Myocyte (in vitro differentiated cells): ENCODE measurements around the gene MED4. TPM values are rescaled to one million over a fixed set of nuclear protein-coding genes. Genes with fewer than 3 reads are reported as not detected.
A peak's percentile ranks its signal among the peaks of the same experiment; 100 is the strongest.

ENCODE experiments used
- DNase-seq: peaks from one replicate; pipeline ENCODE4 v3.0.0-alpha.2; 2012; ENCODE audit warnings: low read depth
- total RNA-seq: library from RNA; depleted of rRNA; stranded (reverse); fragments of >200 nt; gene quantifications from 2 replicates; pipeline ENCODE4 v1.2.3, GENCODE V29; 2014

Gene MED4
- total RNA-seq, 1 donor from 2014 or later: 34.5 TPM

- DNase-seq: no peak
Measured at GRCh38 chr13:48038761-48039160, 56.1 kb downstream of the MED4 start.

DNA sequence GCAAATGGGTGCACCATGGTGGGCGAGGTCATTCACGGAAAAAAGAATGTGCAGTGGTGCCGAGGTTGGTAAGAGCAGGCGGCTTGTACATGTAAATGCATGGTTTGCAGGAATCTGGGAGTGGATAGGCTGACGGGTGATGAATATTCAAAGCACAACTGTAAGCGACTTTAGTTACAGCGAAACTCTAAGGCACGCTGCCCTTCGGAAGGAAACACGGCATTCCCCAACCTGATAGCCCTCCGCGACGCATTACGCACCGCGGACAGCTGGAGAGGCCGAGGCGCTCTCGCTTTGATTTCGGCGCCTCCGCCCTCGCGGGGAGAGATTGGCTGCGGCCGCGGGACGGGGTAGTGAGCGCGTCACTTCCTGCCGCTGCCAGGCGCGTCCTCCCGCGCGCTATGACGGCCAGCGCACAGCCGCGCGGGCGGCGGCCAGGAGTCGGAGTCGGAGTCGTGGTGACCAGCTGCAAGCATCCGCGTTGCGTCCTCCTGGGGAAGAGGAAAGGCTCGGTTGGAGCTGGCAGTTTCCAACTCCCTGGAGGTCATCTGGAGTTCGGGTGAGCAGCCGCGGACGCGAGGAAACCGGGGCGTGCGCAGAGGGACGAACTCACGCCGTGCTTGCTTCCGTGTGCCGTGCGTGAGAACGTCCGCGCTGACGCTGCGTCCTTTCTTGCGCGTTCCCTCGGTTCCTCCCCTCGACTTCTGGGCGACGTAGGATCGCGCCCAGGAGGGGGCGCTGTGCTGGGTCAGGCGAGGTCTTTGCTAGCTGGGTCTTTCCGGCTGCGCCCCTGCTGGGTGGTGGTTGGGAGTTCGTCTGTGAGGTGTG, 57.3 kb downstream of the MED4 start, which contains the start of gene NUDT15:
Gene NUDT15, plus strand, starts transcription at position 381 of the 828 bp plus-strand sequence. Its CDS starts 21 bp downstream, at position 402.
- DNase-seq: peak; percentile 97

DNA sequence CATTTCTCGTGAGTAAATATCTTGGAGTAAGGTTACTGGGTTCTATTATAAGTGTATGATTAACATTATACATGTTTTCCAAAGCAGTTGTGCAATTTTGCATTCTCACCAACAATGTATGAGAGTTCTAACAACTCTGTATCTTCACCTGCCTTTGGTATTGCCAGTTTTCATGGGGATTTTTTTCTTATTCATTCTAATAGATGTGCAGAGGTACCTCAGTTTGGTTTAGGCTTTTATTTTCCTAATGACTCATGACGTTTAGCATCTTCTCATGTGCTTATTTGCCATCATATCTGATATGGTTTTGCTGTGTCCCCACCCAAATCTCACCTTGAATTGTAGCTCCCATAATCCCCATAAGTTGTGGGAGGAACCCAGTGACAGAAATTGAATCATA, 65.0 kb downstream of the MED4 start:
- DNase-seq: no peak

DNA sequence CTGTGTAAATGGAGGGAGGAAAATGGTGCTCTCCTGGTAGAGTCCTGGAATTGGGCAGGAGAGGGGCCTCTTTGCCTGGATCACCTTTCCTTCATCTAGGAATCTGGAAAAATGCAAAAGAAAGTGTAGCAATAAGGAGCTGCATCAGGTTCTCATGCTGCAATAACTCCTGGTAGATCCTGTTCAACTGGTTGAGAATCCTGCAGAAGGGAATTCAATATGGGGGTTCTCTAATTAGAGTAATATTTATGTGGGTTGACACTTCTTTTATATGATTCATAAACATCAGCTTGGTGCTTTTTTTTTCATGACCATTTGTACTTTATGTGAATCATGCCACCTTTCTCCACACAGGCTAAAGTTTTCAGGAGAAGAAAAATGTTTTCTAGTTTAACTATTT, 66.8 kb downstream of the MED4 start:
- no peak for DNase-seq

Other genes starting within 250 kb of the MED4 start
- 92.6 and 110 TPM in 2 replicates for gene SUCLA2, start 93.8 kb downstream of the MED4 start, total RNA-seq
- gene NUDT15, start 57.4 kb downstream of the MED4 start, total RNA-seq: 16.8 and 17.3 TPM in 2 replicates
- gene ITM2B, start 138.1 kb upstream of the MED4 start, total RNA-seq: 187 and 214 TPM in 2 replicates
- 54.2 and 58.1 TPM in 2 replicates for gene RB1, start 208.6 kb upstream of the MED4 start, total RNA-seq